IMR-90 (cell line): ENCODE measurements around the gene ASPRV1. TPM values are rescaled to one million over a fixed set of nuclear protein-coding genes. Genes with fewer than 3 reads are reported as not detected.
A peak's percentile ranks its signal among the peaks of the same experiment; 100 is the strongest.

Experiments used
- ATAC-seq: fragments of 200-7000 bp; cut with Tn5 transposase; 2 replicates; pipeline ENCODE4 v1.9.1; 2020; ENCODE audit warnings: low read depth, mild to moderate bottlenecking, moderate library complexity
- BruUV-seq: library from RNA; stranded (reverse); fragments of 400-500 nt; replicated peaks from 2 replicates; lab custom pipeline; 2021; lab: Mats Ljungman, UMichigan
- CTCF ChIA-PET: fragments of 300-600 bp; formaldehyde crosslinking; extraction: SDS; loops from one replicate; lab custom pipeline; 2021; ENCODE audit warnings: antibody characterized with exemption; lab: Yijun Ruan, JAX
- POLR2A ChIA-PET: fragments of 300-600 bp; sonication (Branson Sonifier 250); formaldehyde crosslinking; loops from one replicate; lab custom pipeline; 2022; ENCODE audit warnings: antibody characterized with exemption; ENCODE audit not compliant: unreplicated experiment; lab: Charles Lee
- DNase-seq: peaks from one replicate; pipeline ENCODE4 v3.0.0; 2013
- H2AFZ ChIP-seq: replicated peaks from 2 replicates; pipeline ENCODE3; 2013; ENCODE audit warnings: low read length, mild to moderate bottlenecking; ENCODE audit not compliant: poor library complexity
- H2AK5ac ChIP-seq: 2 replicates; pipeline ENCODE4 v1.6.1; 2013; ENCODE audit warnings: low read depth, low read length, inconsistent platforms
- H2AK9ac ChIP-seq: replicated peaks from 2 replicates; pipeline ENCODE3; 2013; ENCODE audit warnings: mild to moderate bottlenecking, low read depth, low read length, moderate library complexity; ENCODE audit not compliant: poor library complexity
- H2BK120ac ChIP-seq: 2 replicates; pipeline ENCODE4 v1.6.1; 2013; ENCODE audit warnings: low read depth, low read length, inconsistent platforms
- H2BK15ac ChIP-seq: 3 replicates; pipeline ENCODE4 v1.6.1; 2013; ENCODE audit warnings: low read depth, low read length, inconsistent platforms
- H2BK20ac ChIP-seq: 2 replicates; pipeline ENCODE4 v1.6.1; 2013; ENCODE audit warnings: low read depth, mild to moderate bottlenecking, inconsistent platforms, low read length, moderate library complexity
- H2BK5ac ChIP-seq: 2 replicates; pipeline ENCODE4 v1.6.1; 2013; ENCODE audit warnings: mild to moderate bottlenecking, low read depth, low read length, inconsistent platforms; ENCODE audit not compliant: poor library complexity, severe bottlenecking
- H3K14ac ChIP-seq: replicated peaks from 2 replicates; pipeline ENCODE4 v1.6.1; 2013; ENCODE audit warnings: low read depth, low read length, inconsistent platforms
- H3K18ac ChIP-seq: 2 replicates; pipeline ENCODE4 v1.6.1; 2013; ENCODE audit warnings: low read depth, low read length, control low read depth
- H3K23ac ChIP-seq: 2 replicates; pipeline ENCODE4 v1.6.1; 2013; ENCODE audit warnings: low read depth, low read length, inconsistent platforms
- H3K27ac ChIP-seq: 2 replicates; pipeline ENCODE4 v1.5.1; 2013; ENCODE audit warnings: mild to moderate bottlenecking, control low read depth, low read length; ENCODE audit not compliant: insufficient read depth
- H3K27me3 ChIP-seq: 2 replicates; pipeline ENCODE4 v1.6.1; 2013; ENCODE audit warnings: low read length; ENCODE audit not compliant: control insufficient read depth, insufficient read depth
- H3K36me3 ChIP-seq: 2 replicates; pipeline ENCODE4 v1.6.1; 2013; ENCODE audit warnings: low read length, mixed read lengths; ENCODE audit not compliant: control insufficient read depth, insufficient read depth
- H3K4ac ChIP-seq: 2 replicates; pipeline ENCODE4 v1.6.1; 2013; ENCODE audit warnings: low read depth, low read length, inconsistent platforms
- H3K4me1 ChIP-seq: 2 replicates; pipeline ENCODE4 v1.6.1; 2013; ENCODE audit warnings: low read length, mixed read lengths; ENCODE audit not compliant: control insufficient read depth, insufficient read depth
- H3K4me2 ChIP-seq: 2 replicates; pipeline ENCODE4 v1.6.1; 2013; ENCODE audit warnings: low read depth, mild to moderate bottlenecking, control low read depth, low read length, moderate library complexity
- H3K4me3 ChIP-seq: 2 replicates; pipeline ENCODE4 v1.5.1; 2013; ENCODE audit warnings: low read depth, mild to moderate bottlenecking, control low read depth, low read length, moderate library complexity; ENCODE audit not compliant: insufficient read depth
- H3K56ac ChIP-seq: 2 replicates; pipeline ENCODE4 v1.6.1; 2013; ENCODE audit warnings: low read length, inconsistent platforms; ENCODE audit not compliant: insufficient read depth; ENCODE audit errors: extremely low read depth
- H3K79me1 ChIP-seq, 2 experiments: 2 replicates each; pipeline ENCODE4 v1.6.1; 2013; ENCODE audit warnings: low read length in 2 of 2, inconsistent platforms in 1 of 2, low read depth in 1 of 2
- H3K9ac ChIP-seq: 2 replicates; pipeline ENCODE4 v1.6.1; 2013; ENCODE audit warnings: low read depth, low read length, control low read depth
- H3K9me1 ChIP-seq: 2 replicates; pipeline ENCODE4 v1.6.1; 2013; ENCODE audit warnings: low read length, inconsistent platforms; ENCODE audit not compliant: insufficient read depth
- H3K9me3 ChIP-seq: 2 replicates; pipeline ENCODE4 v1.6.1; 2013; ENCODE audit warnings: low read length; ENCODE audit not compliant: control insufficient read depth, insufficient read depth
- H4K20me1 ChIP-seq: 2 replicates; pipeline ENCODE4 v1.6.1; 2013; ENCODE audit warnings: low read length, inconsistent platforms; ENCODE audit not compliant: insufficient read depth
- H4K5ac ChIP-seq: 2 replicates; pipeline ENCODE4 v1.6.1; 2013; ENCODE audit warnings: mild to moderate bottlenecking, low read depth, low read length, control low read depth
- H4K8ac ChIP-seq, 2 experiments: 2 replicates each; pipeline ENCODE4 v1.6.1; 2013; ENCODE audit warnings: low read depth in 2 of 2, low read length in 2 of 2, control low read depth in 1 of 2, inconsistent platforms in 1 of 2
- H4K91ac ChIP-seq: 2 replicates; pipeline ENCODE4 v1.6.1; 2013; ENCODE audit warnings: low read depth, low read length, inconsistent platforms; ENCODE audit not compliant: insufficient read depth
- BHLHE40 ChIP-seq: fragments of 150-350 bp; IDR thresholded peaks from 2 replicates; pipeline ENCODE4 v1.6.1; 2016; ENCODE audit warnings: mild to moderate bottlenecking, low read depth, low read length
- CEBPB ChIP-seq: IDR thresholded peaks from 2 replicates; pipeline ENCODE4 v1.6.1; 2012; ENCODE audit warnings: low read depth, low read length, improper control_type of control experiment
- ELK1 ChIP-seq: fragments of 150-350 bp; IDR thresholded peaks from 2 replicates; pipeline ENCODE4 v1.6.1; 2016; ENCODE audit warnings: low read depth, mild to moderate bottlenecking, low read length, moderate library complexity, borderline replicate concordance
- MXI1 ChIP-seq: IDR thresholded peaks from 2 replicates; pipeline ENCODE4 v1.6.1; 2012; ENCODE audit warnings: low read depth, mild to moderate bottlenecking, low read length, moderate library complexity, borderline replicate concordance
- NFE2L2 ChIP-seq: fragments of 150-350 bp; IDR thresholded peaks from 2 replicates; pipeline ENCODE4 v1.6.1; 2016; ENCODE audit warnings: low read depth, mild to moderate bottlenecking, low read length
- POLR2A ChIP-seq: IDR thresholded peaks from 2 replicates; pipeline ENCODE4 v1.6.1; 2012; ENCODE audit warnings: mild to moderate bottlenecking, low read depth, low read length
- RCOR1 ChIP-seq: IDR thresholded peaks from 2 replicates; pipeline ENCODE4 v1.6.1; 2012; ENCODE audit warnings: mild to moderate bottlenecking, low read length, improper control_type of control experiment; ENCODE audit not compliant: insufficient replicate concordance
- dilution Hi-C: fragments of 300-500 bp; cut with HindIII; formaldehyde crosslinking; loops from one replicate; pipeline ENCODE4 v1.14.3; 2018; ENCODE audit warnings: low sequenced_read_pairs; ENCODE audit not compliant: unreplicated experiment
- in situ Hi-C: fragments of 300-500 bp; cut with MboI; formaldehyde crosslinking; loops from 3 replicates; pipeline ENCODE4 v1.14.3; 2019; ENCODE audit warnings: low sequenced_read_pairs, inconsistent platforms, mixed read lengths
- intact Hi-C: fragments of 100-400 bp; cut with micrococcal nuclease; formaldehyde crosslinking; loops from 2 replicates; pipeline ENCODE4 v1.10.0; 2022
- polyA plus RNA-seq, 3 experiments: library from polyadenylated mRNA; depleted of rRNA; stranded (reverse); fragments of >200 nt; gene quantifications; 2 replicates each; pipeline ENCODE4 v1.2.3, GENCODE V29; 2012; ENCODE audit warnings: low replicate concordance in 1 of 3
- total RNA-seq: library from RNA; depleted of rRNA; stranded (reverse); fragments of >200 nt; gene quantifications from 2 replicates; pipeline ENCODE4 v1.2.3, GENCODE V29; 2012

ASPRV1 gene
- total and polyA plus RNA-seq, 2 of the 4 experiments (the other 2 are of a cell fraction), result 0.14 to 0.18 TPM

DNA sequence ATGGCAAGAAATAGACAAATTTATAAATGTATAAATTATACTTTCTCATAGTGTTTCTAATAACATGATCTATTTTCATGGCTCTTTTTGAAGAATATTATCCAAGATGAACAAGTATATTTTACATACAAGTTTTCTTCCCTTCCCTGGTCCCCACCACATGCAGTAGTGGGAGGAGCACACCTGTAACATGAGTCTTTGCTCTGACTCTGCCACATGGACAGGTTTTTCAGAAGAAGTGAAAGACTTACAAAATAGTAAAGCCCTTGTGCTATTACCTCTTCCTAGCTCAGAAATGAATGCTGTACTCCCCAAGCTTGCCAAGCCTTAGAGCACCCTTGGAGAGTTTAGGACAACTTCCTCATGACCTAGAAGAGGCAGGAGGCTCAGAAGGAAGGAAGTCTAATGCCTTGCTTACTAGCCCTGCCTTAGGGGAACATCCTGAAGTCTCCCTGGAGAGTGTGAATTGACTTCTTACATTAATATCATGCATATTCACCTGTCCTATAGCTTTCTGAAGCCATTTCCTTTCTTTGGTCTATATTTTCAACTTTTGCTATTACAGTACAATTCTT lies 28.1 kb downstream of the ASPRV1 start:
- no peak overlapping the region for H4K5ac ChIP-seq
- no peak overlapping the region; the same call in 1 of the 2 replicates for H3K56ac ChIP-seq
- H3K27me3 ChIP-seq, result no peaks in the 10 kb centered on the region
- no peak overlapping the region for H3K4me3 ChIP-seq
- H4K8ac ChIP-seq, result no peak overlapping the region
- in situ Hi-C loops (no loop called here), intact Hi-C loops (loop anchor here (5.0 kb wide), 2 partner anchors 139 to 209 kb away; no protein-coding TSS in a partner anchor), dilution Hi-C loops (no loop called here)
- H2AK9ac ChIP-seq, result no peak overlapping the region
- H2BK5ac ChIP-seq, result peak overlapping the region; percentile 36
- H2AFZ ChIP-seq, result no peak overlapping the region
- H3K27ac ChIP-seq, result peak overlapping the region; percentile 4; the same call in 1 of the 2 replicates
- H2BK120ac ChIP-seq, result peak overlapping the region; percentile 66
- no peak overlapping the region for H3K18ac ChIP-seq
- H3K4me1 ChIP-seq, result peaks cover 11% of the 10 kb centered on the region
- BruUV-seq, result no TSS peak
- peaks cover 14 to 21% of the 10 kb centered on the region in 2 experiments for H3K79me1 ChIP-seq
- no peaks in the 10 kb centered on the region for H4K20me1 ChIP-seq
- POLR2A ChIA-PET, result interaction anchor here (0.6 kb wide), 1 partner anchor 279 kb away, joined by 3 read pairs; no protein-coding TSS in a partner anchor
- H3K14ac ChIP-seq, result 0 out of 2 replicates have a peak overlapping the region, but pooled peaks have one; percentile 15
- CTCF ChIA-PET, result interaction anchor here (2.0 kb wide), 1 partner anchor 138 kb away, joined by 6 read pairs; no protein-coding TSS in a partner anchor
- TF ChIP-seq POLR2A, result no peak
- no peak for TF ChIP-seq BHLHE40
- TF ChIP-seq ELK1, result no peak
- no peak for TF ChIP-seq RCOR1
- TF ChIP-seq CEBPB, result no peak
- no peak for TF ChIP-seq MXI1
- no peak for TF ChIP-seq NFE2L2
- H2BK15ac ChIP-seq, result peak overlapping the region; percentile 39; the same call in 1 of the 3 replicates
- peak overlapping the region; percentile 34 for H2BK20ac ChIP-seq
- no peaks in the 10 kb centered on the region for H3K9me3 ChIP-seq
- peak overlapping the region; percentile 39; the same call in 1 of the 2 replicates for H3K4me2 ChIP-seq
- peak overlapping the region; percentile 34 for H4K91ac ChIP-seq
- H3K23ac ChIP-seq, result peak overlapping the region; percentile 80; the same call in 1 of the 2 replicates
- DNase-seq (no peak), ATAC-seq (no peak)
- no peak overlapping the region for H3K9ac ChIP-seq
- peaks cover 16% of the 10 kb centered on the region for H3K9me1 ChIP-seq
- H3K4ac ChIP-seq, result peak overlapping the region; percentile 51; the same call in 1 of the 2 replicates
- peaks cover 21% of the 10 kb centered on the region for H3K36me3 ChIP-seq
- H2AK5ac ChIP-seq, result peak overlapping the region; percentile 56; the same call in 1 of the 2 replicates
